SK-N-MC (cell line): ENCODE measurements around the gene CDC45.

Source experiments
- DNase-seq: peaks from one replicate; pipeline ENCODE4 v3.0.0-alpha.2; 2011; ENCODE audit warnings: low read depth, low spot score
- H3K27ac ChIP-seq: fragments of 200-600 bp; sonication (generic); 2 replicates; pipeline ENCODE4 v1.5.1; 2016; ENCODE audit warnings: mixed run types
- H3K36me3 ChIP-seq: fragments of 200-600 bp; sonication (generic); 2 replicates; pipeline ENCODE4 v1.6.1; 2017; ENCODE audit warnings: antibody characterized with exemption, low read length, mixed read lengths; ENCODE audit not compliant: insufficient read depth
- H3K4me3 ChIP-seq: fragments of 200-600 bp; sonication (generic); 2 replicates; pipeline ENCODE4 v1.5.1; 2016
- H3K9ac ChIP-seq: fragments of 200-600 bp; sonication (generic); 2 replicates; pipeline ENCODE4 v1.8.0; 2017; ENCODE audit warnings: mixed run types, mixed read lengths; ENCODE audit not compliant: insufficient read length
- H3K9me3 ChIP-seq: fragments of 200-600 bp; sonication (generic); 2 replicates; pipeline ENCODE4 v1.6.1; 2017; ENCODE audit warnings: low read depth, mild to moderate bottlenecking, antibody characterized with exemption, low read length, moderate library complexity, mixed read lengths
- EZH2 ChIP-seq: fragments of 200-600 bp; sonication (generic); IDR thresholded peaks from one replicate; pipeline ENCODE4 v1.6.1; 2017; ENCODE audit warnings: antibody characterized with exemption
- FOXP2 ChIP-seq: optimal IDR thresholded peaks from 2 replicates; pipeline ENCODE3; 2011; ENCODE audit warnings: mild to moderate bottlenecking, moderate library complexity; ENCODE audit not compliant: insufficient read depth; ENCODE audit errors: extremely low read length, control extremely low read depth
- POLR2AphosphoS5 ChIP-seq: IDR thresholded peaks from 2 replicates; pipeline ENCODE4 v1.6.1; 2012; ENCODE audit warnings: mild to moderate bottlenecking, low read depth, low read length, borderline replicate concordance

Gene CDC45

DNA sequence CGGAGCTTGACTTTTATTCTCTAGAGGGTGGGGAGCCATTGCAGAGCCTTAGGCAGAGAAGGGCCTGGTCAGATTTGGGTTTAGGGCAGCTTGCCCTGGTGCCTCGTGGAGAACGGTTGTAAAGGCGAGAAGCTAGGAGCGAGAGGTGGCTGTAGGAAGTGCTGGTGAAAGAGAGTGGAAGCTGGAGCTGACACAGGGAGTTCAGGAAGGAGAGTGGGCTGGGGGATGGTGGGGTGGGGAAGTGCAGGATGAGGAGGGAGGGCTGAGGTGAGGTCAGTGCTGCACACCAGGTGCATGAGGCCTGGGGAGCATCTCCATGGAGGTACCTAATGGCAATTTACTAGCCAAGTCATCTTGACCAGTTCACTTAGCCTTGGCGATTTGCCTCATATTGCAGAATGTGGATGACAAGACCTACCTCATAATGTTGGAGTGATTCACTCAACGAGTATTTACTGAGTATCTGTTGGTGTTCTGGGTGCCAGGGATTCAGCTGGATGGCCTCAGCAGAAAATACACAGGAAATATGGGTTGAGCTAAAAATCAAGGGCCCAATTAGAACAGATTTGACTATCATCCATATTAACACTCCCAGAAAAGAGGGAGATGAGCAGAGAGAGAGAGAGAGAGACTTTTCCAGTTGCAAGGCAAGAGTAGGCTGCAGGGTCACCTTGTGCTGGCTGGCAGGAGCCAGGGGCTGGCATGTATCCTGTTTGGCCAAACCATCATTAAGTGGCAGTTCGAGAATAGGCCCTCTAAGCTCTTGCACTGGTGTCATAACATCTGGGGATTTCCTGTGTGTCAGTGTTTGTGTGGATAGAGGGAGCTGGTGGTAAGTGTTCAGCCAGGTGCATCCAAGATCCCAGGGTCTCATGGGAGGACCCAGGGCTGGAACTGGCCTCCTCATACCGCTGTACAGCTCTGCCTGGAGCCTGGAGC lies 88.9 kb downstream of the CDC45 start:
- no peaks in the 10 kb centered on the region for H3K36me3 ChIP-seq
- DNase-seq, result no peak
- no peak overlapping the region for H3K4me3 ChIP-seq
- H3K9me3 ChIP-seq, result no peaks in the 10 kb centered on the region
- no peak overlapping the region for H3K9ac ChIP-seq
- no peak overlapping the region for H3K27ac ChIP-seq
- no peak for TF ChIP-seq POLR2AphosphoS5
- TF ChIP-seq FOXP2, result no peak
- TF ChIP-seq EZH2, result no peak

DNA sequence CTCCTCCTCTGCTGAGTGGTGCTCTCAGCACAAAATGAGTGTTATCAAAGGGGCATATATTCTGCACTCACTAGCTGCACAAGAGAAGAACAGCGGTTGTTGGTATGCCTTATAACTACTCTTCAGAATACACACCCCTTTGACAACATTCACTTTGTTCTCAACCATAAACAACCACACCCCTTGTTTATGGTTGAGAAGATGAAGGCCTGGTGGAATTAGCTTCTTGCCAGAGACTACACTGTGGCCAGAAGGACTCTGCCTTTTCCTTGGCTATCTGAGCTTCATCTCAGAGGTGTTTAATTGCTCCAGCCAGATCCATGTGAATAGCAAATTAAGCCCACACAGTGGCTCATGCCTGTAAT lies 89.5 kb downstream of the CDC45 start:
- Histone ChIP-seq H3K27ac (no peak overlapping the region), H3K36me3 (no peaks in the 10 kb centered on the region), H3K9me3 (no peaks in the 10 kb centered on the region), H3K9ac (no peak overlapping the region), H3K4me3 (no peak overlapping the region)
- TF ChIP-seq EZH2 (no peak), POLR2AphosphoS5 (no peak), FOXP2 (no peak)
- DNase-seq, result no peak

DNA sequence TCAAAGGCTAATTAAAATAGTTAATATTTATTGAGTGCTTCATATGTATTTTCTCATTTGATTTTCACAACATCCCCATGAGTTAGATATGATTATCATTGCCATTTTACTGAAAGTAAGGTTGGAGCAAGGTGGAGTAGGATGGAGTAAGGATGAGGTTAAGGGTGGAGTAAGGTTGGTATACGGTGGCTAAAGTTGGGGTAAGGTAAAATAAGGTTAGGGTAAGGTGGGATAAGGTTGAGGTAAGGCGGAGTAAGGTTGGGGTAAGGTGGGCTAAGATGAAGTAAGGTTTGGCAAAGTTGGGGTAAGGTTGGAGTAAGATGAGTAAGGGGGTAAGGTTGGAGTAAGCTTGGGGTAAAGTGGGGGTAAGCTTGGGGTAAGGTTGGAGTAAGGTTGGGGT lies 90.3 kb downstream of the CDC45 start:
- H3K9me3 ChIP-seq, result no peaks in the 10 kb centered on the region
- DNase-seq, result no peak
- H3K27ac ChIP-seq, result no peak overlapping the region
- no peak overlapping the region for H3K9ac ChIP-seq
- no peak overlapping the region for H3K4me3 ChIP-seq
- TF ChIP-seq FOXP2 (no peak), POLR2AphosphoS5 (no peak), EZH2 (no peak)
- H3K36me3 ChIP-seq, result no peaks in the 10 kb centered on the region
